ENCODE measurements around the gene SLC16A6.
"Not testable (repeated sequence)": the region's sequence is repeated elsewhere in the genome, so short reads cannot be mapped to it uniquely, and the experiment has no call there.

The SLC16A6 gene, protein sequence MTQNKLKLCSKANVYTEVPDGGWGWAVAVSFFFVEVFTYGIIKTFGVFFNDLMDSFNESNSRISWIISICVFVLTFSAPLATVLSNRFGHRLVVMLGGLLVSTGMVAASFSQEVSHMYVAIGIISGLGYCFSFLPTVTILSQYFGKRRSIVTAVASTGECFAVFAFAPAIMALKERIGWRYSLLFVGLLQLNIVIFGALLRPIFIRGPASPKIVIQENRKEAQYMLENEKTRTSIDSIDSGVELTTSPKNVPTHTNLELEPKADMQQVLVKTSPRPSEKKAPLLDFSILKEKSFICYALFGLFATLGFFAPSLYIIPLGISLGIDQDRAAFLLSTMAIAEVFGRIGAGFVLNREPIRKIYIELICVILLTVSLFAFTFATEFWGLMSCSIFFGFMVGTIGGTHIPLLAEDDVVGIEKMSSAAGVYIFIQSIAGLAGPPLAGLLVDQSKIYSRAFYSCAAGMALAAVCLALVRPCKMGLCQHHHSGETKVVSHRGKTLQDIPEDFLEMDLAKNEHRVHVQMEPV

DNA sequence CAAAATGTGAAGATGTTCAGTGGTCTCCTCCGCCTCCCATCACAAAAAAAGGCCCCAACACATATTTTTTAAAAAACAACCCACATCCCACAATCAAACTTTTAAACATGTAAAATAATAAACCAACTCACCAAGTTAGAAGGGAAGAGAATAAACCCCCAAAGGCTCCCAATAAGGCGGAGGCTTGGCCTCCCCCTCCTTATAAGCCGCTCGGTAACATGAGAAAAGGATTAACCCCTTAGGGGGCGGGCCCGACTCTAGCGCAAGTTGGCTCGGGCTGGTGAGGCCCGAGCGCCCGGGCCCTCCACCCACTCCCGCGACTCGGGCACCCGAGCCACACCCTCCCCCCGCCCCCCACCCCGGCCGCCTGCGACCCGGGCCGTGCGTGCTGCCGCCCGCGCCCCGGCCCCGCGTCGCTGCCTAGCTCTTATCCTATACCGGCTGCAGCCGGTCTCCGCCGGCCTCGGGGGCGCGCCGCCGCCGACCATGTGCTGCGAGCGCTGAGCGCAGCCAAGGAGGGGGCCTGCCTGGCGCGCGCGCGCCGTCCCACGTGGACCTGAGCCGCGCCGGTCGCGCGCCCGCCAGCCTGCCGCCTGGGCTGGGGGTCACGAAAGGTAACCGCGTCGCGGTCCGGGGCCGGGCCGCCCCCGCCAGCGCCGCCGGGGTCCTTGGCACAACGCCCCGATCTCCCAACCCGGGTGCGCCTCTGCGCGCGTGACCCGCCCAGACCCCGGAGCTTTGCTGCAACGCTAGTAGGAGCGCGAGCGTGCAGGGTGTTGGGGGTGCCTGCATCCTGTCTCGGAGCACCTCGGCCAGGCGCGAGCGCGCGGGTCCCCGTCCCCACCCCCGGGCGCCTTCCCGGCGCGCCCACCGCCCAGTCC, at the start of gene SLC16A6, which contains the start of gene ARSG:
SLC16A6 (minus strand) TSS at position 173 of the 881 bp plus-strand sequence. CDS start 12,807 bp downstream, outside the sequence.
ARSG (plus strand) TSS at position 541 of the 881 bp plus-strand sequence. CDS start 15,999 bp downstream, outside the sequence.
- peak within 1 kb of the TSS; percentile 76 to 91 for H3K4me3 ChIP-seq (ENCODE audit: low read depth in 1 of 2, low read length in 1 of 2)
- TF ChIP-seq, protein P1, sequence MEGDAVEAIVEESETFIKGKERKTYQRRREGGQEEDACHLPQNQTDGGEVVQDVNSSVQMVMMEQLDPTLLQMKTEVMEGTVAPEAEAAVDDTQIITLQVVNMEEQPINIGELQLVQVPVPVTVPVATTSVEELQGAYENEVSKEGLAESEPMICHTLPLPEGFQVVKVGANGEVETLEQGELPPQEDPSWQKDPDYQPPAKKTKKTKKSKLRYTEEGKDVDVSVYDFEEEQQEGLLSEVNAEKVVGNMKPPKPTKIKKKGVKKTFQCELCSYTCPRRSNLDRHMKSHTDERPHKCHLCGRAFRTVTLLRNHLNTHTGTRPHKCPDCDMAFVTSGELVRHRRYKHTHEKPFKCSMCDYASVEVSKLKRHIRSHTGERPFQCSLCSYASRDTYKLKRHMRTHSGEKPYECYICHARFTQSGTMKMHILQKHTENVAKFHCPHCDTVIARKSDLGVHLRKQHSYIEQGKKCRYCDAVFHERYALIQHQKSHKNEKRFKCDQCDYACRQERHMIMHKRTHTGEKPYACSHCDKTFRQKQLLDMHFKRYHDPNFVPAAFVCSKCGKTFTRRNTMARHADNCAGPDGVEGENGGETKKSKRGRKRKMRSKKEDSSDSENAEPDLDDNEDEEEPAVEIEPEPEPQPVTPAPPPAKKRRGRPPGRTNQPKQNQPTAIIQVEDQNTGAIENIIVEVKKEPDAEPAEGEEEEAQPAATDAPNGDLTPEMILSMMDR (IDR thresholded peaks at IDR 0.05): no peak
- peak within 1 kb of the TSS; percentile 100 for H3K27ac ChIP-seq
- H3K4me1 ChIP-seq (ENCODE audit: control insufficient read depth in 1 of 2, insufficient read depth in 1 of 2, low read depth in 1 of 2, low read length in 1 of 2): peaks cover 71 to 85% of the 10 kb centered on the region in 2 experiments
- no peaks in the 10 kb centered on the region for H3K36me3 ChIP-seq
- no peaks in the 10 kb centered on the region for H3K9me3 ChIP-seq
- no peaks in the 10 kb centered on the region for H3K27me3 ChIP-seq

DNA sequence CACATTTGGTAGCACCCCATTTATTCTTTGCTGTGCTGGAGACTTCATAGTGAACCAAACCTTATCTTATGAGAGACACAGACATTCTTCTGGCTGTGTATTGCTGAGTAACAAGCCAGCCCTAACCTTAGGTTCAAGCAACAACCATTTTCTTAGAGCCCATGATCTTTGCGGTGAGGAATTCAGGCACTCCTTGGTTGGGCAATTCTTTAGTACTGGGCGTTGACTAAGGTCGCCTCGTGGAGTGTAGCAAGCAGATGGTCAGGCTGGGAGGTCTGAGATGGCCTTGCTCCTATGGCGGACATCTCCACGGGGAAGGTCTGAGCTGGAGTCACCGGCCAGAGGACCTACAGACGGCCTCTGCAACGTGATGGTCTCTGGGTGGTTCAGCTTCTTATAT, 43.5 kb upstream of the SLC16A6 start:
- TF ChIP-seq, protein P1 (IDR thresholded peaks at IDR 0.05): no peak
- Histone ChIP-seq H3K36me3 (no peaks in the 10 kb centered on the region), H3K27me3 (no peaks in the 10 kb centered on the region), H3K4me1 (ENCODE audit: control insufficient read depth in 1 of 2, insufficient read depth in 1 of 2, low read depth in 1 of 2, low read length in 1 of 2) (no peaks in the 10 kb centered on the region), H3K9me3 (peaks cover 12% of the 10 kb centered on the region), H3K4me3 (ENCODE audit: low read depth in 1 of 2, low read length in 1 of 2) (no peak overlapping the region), H3K27ac (no peak overlapping the region)

DNA sequence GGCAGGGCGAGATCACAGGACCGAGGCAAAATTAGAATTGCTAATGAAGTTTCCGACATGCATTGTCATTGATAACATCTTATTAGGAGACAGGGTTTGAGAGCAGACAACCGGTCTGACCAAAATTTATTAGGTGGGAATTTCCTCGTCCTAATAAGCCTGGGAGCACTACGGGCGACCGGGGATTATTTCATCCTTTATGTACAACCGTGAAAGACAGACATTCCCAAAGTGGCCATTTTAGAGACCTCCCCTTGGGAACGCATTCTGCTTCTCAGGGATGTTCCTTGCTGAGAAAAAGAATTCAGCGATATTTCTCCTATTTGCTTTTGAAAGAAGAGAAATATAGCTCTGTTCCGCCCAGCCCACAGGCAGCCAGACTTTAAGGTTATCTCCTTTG, 41.0 kb upstream of the SLC16A6 start:
- H3K9me3 ChIP-seq: peaks cover 12% of the 10 kb centered on the region
- H3K4me1 ChIP-seq (ENCODE audit: control insufficient read depth in 1 of 2, insufficient read depth in 1 of 2, low read depth in 1 of 2, low read length in 1 of 2); H3K27ac ChIP-seq; H3K36me3 ChIP-seq; H3K4me3 ChIP-seq (ENCODE audit: low read depth in 1 of 2, low read length in 1 of 2); H3K27me3 ChIP-seq: not testable (repeated sequence)

DNA sequence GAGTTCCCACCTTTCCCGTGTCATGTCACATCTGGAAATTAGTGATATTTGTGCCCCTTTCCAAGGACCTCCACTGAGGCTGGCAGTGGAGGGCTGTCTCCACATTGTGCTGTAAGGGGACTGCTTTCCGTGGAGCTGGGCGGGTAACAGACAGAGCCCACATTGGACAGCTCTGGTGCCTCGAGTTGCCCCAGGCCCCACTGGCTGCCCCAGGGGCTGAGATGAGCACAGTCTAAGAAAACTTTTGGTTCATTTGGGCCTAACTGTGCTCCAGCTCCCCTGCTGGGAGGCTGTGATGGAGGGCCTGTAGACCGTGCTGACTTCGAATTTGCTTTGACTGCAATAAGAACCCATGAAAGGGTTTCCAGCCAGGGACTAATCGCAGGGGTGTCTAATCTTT, 38.4 kb upstream of the SLC16A6 start:
- H3K27me3 ChIP-seq: no peaks in the 10 kb centered on the region
- no peaks in the 10 kb centered on the region for H3K4me1 ChIP-seq (ENCODE audit: control insufficient read depth in 1 of 2, insufficient read depth in 1 of 2, low read depth in 1 of 2, low read length in 1 of 2)
- H3K9me3 ChIP-seq: peaks cover 12% of the 10 kb centered on the region
- TF ChIP-seq, protein P1 (IDR thresholded peaks at IDR 0.05): no peak
- no peaks in the 10 kb centered on the region for H3K36me3 ChIP-seq
- no peak overlapping the region for H3K27ac ChIP-seq
- H3K4me3 ChIP-seq (ENCODE audit: low read depth in 1 of 2, low read length in 1 of 2): no peak overlapping the region

DNA sequence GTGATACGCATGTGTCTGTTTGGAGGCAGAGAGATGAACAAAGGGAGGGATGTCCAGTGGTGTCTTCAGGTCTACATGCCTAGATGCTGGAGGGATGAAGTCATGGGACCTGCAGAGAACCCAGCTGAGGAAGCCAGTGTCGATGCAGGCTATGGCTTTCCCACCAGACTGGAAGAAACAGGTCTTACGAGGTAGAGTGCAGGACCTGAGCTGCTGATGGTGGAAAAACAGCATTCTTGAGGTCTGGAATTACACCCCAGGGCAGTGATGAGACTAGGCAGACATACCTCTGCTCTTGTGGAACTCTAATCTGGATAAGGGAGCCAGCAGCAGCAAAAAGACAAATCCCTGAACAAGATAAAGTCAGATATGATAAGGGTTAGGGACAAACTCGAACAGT, 37.7 kb upstream of the SLC16A6 start:
- TF ChIP-seq, protein P1 (IDR thresholded peaks at IDR 0.05): no peak
- H3K4me1 ChIP-seq (ENCODE audit: control insufficient read depth in 1 of 2, insufficient read depth in 1 of 2, low read depth in 1 of 2, low read length in 1 of 2): no peaks in the 10 kb centered on the region
- H3K4me3 ChIP-seq (ENCODE audit: low read depth in 1 of 2, low read length in 1 of 2): no peak overlapping the region
- no peak overlapping the region for H3K27ac ChIP-seq
- peaks cover 12% of the 10 kb centered on the region for H3K9me3 ChIP-seq
- no peaks in the 10 kb centered on the region for H3K36me3 ChIP-seq
- H3K27me3 ChIP-seq: no peaks in the 10 kb centered on the region
